Activated CD8-positive, alpha-beta memory T cell treated with anti-CD3 and anti-CD28 coated beads, Interleukin-2, amount 50 U/mL, for 1 hour (primary cell): ENCODE data around the gene HRAS.
"Not testable (repeated sequence)": the region's sequence is repeated elsewhere in the genome, so short reads cannot be mapped to it uniquely, and the experiment has no call there.

Experiments used
- DNase-seq: peaks from one replicate; pipeline ENCODE4 v3.0.0-alpha.2; 2020; ENCODE audit errors: extremely low read depth

HRAS gene

DNA sequence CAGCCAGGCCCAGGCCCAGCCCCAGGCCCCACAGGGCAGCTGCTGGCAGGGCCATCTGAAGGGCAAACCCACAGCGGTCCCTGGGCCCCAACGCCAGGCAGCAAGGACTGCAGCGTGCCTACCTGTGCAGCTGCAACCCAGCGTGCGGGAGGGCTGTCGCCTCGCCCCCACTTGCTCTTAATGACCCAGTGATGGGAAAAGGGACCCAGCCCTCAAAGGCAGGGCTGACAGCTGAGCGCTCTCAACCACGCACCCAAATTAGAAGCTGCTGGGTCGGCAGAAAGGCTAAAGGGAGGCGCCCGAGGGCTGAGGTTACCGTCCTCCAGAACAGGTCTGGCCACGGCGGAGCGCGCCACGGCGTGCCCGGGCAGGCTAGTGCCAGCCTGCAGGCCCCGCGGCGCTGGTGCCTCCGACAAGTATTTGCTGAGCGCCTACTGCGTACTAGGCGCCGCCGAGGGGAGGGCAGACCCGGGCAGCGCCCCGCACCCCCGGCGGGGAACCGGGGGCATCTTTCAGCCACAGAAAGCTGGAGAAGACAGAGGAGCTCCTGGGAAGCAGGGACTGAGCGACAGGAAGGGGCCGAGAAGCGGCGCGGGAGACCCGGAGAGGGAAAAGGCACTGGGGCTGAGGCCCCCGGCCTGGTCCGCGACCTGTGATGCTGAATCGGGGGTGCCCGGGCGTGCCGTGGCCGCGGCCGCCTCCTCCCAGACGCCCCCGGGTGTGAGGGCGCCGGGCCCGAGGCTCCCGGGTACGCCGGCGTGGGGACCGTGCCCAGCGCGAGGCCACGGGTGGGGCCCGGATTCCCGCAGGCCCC lies 773 bp downstream of the HRAS start:
- DNase-seq = no peak

DNA sequence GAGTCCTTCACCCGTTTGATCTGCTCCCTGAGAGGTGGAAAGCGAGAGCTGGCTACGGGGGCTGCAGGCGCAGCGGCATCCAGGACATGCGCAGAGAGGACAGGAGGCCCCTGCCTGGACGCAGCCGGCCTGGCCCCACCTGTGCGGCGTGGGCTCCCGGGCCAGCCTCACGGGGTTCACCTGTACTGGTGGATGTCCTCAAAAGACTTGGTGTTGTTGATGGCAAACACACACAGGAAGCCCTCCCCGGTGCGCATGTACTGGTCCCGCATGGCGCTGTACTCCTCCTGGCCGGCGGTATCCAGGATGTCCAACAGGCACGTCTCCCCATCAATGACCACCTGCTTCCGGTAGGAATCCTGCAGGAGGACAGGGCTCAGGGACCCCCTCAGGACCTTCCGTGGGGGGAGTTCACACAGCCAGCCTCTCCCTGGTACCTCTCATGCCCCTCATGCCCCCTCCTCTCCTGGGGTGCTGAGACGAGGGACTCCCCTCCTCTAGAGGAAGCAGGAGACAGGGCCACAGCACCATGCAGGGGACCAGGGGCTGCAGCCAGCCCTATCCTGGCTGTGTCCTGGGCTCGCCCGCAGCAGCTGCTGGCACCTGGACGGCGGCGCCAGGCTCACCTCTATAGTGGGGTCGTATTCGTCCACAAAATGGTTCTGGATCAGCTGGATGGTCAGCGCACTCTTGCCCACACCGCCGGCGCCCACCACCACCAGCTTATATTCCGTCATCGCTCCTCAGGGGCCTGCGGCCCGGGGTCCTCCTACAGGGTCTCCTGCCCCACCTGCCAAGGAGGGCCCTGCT lies 1.6 kb downstream of the HRAS start:
- DNase-seq = no peak

DNA sequence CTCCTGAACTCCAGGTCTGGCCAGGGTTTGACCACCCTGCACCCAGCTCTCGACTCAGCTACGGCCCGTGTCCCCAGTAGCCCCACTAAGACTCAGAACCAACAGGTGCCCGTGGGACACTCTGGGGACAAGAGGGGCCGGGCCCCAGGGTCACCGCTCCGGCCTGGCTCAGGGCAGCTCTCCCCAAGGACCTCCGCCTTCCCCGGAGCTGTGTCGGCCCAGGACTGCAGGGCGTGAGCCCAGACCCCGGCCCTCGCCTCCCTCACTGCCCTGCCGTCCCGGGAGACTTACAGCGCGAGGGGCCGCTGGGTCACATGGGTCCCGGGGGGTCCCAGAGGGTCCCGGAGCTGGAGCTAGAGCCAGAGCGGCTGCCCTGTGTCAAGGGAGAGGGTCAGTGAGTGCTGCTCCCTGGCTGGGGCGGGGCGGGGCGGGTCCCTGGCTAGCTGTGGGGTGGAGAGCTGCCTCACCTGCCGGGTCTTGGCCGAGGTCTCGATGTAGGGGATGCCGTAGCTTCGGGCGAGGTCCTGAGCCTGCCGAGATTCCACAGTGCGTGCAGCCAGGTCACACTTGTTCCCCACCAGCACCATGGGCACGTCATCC lies 2.3 kb downstream of the HRAS start:
- DNase-seq = no peak

DNA sequence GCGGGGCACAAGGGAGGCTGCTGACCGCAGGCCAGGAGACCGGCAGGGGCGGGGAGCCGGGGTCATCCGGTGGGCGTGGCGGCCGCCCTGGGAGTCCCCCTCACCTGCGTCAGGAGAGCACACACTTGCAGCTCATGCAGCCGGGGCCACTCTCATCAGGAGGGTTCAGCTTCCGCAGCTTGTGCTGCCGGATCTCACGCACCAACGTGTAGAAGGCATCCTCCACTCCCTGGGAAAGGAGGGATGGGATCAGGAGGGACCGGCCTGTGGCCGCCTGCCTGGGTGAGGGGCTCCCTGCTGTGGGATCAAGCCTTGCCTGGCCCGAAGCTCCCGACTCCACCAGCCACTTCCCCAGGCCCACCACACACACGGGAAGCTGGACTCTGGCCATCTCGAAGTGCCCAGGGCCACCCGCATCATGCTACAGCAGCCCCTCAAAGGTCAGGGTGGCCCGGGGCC lies 2.8 kb downstream of the HRAS start:
- DNase-seq = no peak

DNA sequence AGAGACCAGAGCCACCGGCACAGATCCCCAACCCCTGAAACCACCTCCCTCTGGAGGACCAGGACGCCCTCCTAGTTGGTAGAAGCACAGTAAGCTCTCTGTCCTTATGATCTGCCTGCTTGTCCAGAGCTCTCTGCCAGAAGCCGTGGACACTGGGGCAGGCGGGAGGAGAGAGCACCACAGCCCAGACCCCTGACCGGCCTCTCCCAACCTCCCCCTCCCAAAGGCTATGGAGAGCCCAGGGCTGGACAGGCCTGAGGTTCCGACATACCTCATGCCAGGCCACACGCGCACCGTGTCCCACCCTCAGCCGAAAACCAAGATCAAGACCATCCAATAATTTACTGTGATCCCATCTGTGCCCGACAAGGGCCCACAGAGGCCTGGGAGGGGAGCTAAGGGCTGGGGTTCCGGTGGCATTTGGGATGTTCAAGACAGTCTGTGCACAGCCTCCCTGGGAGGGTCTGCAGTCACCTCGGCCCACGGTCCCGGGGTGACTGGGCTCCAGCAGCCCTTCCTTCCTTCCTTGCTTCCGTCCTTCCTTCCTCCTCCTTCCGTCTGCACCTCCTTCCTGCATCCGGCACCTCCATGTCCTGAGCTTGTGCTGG lies 3.4 kb downstream of the HRAS start:
- no peak for DNase-seq

DNA sequence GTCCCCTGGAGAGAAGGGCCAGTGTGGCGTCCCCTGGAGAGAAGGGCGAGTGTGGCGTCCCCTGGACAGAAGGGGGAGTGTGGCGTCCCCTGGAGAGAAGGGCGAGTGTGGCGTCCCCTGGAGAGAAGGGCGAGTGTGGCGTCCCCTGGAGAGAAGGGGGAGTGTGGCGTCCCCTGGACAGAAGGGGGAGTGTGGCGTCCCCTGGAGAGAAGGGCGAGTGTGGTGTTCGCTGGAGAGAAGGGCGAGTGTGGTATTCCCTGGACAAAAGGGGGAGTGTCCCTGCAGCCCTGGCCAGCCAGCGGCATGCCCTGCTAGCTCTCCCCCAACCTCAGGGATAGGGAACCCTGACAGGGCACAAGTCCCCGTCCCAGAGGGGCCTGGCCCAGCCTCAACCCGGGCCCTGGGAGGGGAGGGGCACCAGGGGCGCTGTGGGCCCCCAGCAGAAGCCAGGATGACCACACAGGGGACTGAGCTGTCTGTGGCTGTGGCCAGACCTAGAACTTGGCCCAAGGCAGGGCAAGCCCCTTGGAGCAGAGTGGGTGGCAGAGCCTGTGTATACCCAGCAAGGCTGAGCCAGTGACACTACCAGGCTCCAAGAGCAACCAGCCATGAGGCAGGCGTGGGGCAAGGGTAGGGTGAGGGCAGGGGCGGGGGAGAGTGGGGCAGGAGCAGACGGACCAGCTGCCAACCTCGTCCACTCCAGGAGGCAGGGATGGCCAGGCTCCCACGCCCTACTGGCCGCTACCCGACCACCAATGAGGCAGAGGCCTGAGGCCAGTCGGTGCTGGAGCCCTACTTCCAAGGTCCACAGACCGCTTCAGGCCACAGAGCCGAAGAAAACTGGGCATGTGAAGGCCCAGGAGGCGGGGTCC lies 4.2 kb downstream of the HRAS start:
- no peak for DNase-seq

DNA sequence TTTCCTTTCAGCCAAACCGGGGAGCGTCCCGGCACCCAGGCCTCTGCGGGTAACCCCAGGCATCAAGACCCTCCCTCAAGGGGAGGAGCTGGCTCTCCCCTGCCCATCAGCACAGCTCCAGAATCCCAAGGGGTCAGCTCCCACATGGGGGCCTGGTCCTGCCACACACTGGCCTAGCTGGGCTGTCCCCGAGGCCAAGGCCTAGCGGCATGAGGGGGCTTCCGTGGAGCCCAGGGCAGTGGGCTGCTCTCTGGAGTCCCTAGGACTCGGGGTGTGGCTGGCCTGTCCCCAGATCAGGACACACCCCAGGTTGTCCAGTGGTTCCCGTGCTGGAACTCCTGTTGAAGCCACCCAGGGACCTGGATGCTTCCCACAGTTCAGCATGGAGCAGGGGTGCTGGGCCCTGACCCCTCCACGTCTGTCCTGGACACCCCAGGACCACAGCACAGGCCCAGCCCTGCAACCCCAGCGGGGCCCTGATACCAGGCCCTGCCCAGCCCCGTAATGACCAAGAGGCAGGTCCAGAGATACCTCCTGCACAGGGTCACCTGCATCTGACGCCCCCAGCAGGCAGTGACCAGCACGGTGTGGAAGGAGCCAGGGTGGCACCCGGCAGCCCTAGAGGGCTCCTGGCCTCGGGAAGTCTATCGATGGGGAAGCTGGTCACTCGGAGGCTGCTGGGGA lies 5.5 kb downstream of the HRAS start:
- DNase-seq = no peak

DNA sequence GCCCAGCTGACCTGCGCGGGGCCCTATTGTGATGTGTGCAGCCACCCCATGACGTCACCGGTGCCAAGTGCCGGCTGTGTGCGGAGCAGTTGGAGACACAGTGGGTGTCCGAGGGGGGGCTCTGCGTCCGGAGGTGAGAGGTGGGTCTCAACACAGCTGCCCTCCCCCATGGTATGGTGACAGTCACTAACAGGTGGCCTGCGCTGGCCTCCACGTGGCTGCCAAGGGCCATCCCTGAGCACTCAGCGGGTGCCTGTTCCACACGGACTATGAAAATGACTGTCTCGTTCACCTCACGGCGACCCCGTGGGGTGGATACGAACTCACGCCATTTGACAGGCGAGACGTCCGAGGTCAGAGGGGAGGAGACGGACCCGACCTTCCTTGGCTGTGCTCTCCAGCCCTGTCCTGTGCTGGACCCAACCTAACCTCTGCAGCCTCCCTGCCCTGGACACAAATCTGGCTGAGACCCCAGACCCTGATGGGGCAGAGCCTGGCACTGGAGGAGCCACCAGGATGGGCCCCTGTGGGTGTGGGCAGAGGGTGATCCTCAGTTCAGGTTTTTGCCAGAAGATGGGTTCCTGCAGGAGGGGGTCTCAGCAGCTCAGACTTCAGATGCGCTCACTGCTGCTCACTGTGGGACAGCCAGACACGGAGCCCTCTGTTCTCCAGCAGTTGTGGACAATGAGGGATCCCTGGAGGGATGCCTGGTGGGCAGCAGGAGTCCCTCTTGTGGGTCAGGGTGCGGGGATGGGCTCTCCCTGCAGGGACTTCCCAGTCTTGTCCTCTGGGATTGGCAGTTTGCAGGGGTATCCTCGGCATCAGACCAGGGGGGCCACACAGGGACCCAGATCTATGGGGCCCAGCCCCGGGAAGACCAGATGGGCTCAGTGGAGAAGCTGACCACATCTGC lies 6.3 kb downstream of the HRAS start:
- no peak for DNase-seq

DNA sequence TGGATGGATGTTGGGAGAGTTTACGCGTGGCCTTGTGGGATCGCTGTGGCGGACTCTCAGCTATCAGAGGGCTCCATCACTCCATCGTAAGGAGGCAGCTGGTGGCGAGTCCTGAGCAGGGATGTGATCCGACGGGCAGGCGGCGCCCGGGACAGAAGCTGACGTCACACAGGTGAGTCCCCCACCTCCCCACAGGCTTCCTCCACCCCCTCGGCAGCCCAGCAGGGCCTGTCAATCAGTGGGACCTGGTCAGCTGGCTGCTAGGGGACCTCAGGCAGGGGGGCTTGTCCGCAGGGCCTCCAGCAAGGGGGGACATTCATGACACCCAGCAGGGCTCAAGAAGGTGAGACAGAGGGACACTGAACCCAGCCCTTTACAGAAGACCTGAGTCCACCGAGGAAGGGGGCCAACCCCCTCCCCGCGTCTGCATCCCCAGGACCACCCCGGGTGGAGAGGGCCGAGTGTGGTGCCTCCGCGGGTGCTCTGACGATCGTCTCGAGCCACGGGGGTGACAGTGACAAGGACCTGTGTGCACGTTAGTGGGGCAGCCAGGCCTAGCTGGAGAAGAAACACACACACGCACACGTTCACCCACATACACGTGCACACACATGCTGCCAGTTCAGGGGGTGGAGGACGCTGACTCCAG lies 7.1 kb downstream of the HRAS start:
- DNase-seq = no peak

DNA sequence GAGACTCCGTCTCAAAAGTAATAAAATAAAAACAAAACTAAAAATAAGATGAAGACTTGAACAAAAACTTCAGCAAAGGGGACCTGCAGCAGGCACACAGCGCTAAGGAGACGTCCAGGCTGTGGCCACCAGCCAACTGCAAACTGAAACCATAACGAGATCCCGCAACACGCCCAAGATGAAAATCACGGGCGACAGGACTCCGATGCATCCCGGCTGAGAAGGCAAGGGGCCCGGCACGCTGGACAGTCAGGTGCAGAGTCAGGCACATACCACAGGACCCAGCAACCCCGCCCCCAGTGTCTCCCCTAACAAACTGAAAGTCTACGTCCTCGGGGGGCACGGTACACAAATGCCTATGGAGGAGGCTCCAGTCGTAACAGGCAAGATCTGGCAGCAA lies 9.2 kb downstream of the HRAS start:
- no peak for DNase-seq

DNA sequence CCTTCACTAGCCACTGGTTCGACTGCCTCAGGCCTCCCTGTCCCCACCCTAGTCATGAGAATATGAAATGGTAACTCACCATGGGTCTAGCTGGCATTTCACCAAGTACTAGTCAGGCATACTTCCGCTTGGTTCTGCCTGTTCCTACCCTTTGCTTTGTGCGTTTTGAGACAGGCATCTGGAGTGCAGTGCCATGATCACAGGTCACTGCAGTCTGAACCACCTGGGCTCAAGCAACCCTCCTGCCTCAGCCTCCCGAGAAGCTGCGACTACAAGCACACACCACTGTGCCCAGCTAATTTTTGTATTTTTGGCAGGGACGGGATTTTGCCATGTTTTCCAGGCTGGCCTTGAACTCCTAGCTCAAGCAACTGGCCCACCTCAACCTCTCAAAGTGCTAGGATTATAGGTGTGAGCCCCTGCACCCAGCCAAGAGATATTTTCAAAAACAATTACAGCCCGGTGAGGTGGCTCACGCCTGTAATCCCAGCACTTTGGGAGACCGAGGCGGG lies 14.1 kb downstream of the HRAS start:
- no peak for DNase-seq

DNA sequence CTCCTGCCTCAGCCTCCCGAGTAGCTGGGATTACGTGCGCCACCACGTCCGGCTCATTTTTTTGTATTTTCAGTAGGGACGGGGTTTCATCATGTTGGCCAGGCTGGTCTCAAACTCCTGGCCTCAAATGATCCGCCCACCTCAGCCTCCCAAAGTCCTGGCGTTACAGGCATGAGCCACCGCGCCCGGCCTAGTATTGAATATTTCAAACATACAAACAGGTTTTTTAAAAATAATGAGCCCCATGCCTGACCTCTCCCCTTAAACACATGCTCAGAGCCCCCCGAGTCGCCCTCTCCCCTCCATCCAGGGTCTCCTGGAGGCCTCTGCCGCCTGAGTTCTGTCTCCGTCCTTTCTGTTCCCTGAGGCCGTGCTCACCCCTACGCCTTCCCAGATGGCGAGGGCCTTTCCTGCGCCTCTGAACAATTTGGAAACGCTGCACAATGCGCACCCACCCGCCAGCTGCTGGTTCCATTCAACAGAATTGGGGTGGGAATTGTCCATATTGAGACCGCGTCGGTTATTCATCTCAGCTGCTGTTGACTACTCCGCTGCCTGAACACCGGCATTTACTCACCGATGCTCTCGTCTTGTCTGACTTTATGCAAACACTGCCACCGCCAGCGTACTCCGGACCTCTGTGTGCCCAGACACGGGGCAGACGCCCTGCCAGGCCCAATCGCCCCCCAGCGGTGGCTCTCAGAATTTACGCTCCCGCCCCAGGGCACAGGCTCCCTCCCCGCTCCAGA lies 14.8 kb downstream of the HRAS start:
- no peak for DNase-seq

DNA sequence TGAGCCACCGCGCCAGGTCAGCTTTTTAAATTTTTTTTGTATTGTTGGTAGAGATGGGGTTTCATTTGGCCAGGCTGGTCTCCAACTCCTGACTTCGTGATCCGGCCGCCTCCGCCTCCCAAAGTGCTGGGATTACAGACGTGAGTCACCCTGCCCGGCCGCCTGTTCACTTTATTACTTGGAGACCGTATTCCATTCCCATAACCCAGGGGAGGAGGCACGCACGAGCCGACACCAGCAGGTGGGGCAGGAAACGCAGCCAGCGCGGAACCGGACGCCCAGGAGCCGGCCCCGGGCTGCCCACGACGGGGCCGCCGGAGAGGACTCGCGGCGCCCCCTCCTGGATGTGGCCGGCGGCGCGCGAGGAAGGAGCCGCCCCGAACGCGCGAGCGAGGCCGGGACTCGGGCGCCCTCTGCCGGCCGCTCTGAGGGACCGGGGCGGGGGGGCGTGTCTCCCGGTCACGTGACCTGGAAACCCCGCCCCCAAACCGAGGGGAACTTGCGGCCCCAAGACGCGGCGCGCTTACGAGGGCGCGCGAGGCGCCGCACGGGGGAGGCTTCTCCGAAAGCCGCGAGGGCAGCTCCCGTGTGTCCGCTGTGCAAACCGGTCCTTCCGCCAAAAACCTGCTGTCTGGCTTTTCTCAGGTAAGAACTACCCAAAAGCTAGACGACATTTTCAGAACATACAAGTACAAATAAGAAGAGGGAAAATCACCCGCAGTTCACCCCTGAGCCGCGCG lies 16.7 kb downstream of the HRAS start:
- peak; percentile 73 for DNase-seq

DNA sequence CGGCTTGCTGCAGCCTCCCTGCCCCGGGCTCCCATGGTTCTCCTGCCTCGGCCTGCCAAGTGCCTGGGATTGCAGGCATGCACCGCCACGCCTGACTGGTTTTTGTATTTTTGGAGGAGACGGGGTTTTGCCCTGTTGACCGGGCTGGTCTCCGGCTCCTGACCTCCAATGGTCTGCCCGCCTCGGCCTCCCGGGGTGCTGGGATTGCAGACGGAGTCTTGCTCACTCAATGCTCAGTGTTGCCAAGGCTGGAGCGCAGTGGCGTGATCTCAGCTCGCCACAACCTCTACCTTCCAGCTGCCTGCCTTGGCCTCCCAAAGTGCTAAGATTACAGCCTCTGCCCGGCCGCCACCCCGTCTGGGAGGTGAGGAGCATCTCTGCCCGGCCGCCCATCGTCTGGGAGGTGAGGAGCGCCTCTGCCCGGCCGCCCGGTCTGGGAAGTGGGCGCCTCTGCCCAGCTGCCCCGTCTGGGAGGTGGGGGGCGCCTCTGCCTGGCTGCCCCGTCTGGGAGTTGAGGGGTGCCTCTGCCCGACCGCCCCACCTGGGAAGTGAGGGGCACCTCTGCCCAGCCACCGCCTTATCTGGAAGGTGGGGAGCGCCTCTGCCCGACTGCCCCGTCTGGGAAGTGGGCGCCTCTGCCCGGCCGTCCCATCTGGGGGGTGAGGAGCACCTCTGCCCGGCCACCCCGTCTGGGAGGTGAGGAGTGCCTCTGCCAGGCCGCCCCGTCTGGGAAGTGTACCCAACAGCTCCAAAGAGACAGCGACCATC lies 18.3 kb downstream of the HRAS start:
- not testable (repeated sequence) for DNase-seq

DNA sequence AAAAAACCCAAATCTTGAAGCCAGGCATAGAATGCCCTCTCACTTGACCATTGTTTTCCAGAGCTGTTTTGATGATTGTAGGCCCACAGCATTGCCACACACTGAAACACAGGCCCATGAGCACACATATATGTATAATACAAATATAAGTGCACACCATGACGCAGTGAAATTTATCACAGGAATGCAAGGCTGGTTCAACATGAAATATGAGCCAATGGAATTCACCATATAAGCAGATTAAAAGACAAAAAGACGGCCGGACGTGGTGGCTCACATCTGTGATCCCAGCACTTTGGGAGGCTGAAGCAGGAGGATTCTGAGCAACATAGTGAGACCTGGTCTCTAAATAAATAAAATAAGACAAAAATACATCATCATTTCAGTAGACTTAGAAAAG lies 19.0 kb downstream of the HRAS start:
- no peak for DNase-seq

DNA sequence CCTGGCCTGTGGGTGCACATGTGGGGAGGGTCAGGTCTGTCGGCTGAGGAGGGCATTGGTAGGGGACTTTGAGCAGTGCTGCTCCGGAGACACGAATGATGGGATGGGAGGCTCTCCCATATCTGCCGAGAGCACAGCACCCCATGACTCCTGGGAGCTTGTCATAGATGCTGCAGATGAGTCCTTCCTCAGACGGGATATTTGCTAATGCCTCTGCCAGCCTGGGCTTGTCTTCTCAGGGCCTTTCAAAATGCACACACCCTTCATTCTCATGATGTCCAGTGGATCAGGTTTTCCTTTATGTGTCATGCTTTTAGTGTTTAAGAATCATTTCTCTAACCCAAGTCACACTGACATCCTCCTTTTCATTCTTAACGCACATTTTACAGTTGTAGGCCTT lies 20.2 kb downstream of the HRAS start:
- DNase-seq = no peak

DNA sequence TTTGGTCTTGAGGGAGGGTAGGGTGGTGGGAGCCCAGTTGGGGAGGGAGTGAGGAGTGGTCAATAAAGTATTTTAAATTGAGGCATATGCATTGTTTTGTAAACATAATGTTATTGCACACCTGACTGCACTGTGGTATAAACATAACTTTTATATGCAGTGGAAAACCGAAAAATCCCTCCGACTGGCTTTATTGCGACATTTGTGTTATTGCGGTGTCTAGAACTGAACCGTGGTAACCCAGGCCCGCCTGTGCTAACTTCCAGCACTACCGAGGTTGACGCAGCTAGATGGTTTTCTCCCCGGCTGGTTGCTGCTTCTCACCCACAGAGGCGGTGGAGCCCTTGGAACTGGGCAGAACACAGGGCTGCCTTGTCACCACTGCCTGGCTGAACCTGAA lies 20.8 kb downstream of the HRAS start:
- no peak for DNase-seq
